ENCODE measurements around the gene PHRF1.

PHRF1 gene

DNA sequence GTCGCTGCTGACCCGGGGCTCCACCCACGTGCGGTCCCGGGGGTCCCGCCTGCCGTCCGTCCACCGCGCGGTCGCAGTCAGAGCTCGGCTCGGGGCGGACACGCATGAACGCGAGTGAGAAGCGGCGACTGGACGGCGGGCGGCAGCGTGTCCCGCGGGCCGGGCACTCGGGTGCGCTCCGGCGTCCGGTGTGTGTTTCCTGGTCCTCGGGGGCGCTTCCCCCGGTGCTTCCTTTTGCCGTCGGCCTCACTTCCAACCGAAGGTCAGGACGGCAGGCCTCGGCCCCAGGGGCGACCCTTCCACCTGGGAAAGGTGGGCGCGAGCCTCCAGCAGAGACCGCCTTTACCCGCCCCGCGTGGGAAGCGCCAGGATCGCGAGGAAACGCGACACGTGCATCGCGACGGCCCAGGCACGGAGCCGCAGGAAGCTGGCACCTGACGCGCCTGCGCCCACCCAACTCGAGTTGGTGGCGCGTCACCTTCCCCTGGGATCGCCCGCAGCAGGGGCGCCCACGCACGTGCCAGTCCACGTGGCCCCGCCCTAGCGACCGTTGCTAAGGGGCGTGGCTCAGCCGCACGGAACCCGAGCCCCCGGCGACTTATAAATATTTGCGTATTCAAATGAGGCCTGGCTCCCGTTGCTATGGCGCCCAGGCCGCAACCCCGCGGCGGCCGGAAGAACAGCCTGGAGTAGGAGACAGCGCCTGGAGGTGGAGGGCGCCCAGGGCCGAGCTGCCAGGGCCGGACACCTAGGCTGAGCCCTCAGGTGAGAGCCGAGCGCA, 39.2 kb upstream of the PHRF1 start, which contains the start of gene LRRC56:
LRRC56 (plus strand) TSS at position 687 of the 781 bp plus-strand sequence. CDS start 3,158 bp downstream, outside the sequence.
- Histone ChIP-seq H3K4me1 (ENCODE audit: low read length) (peaks cover 20% of the 10 kb centered on the region; the same call in 1 of the 2 replicates), H3K27me3 (ENCODE audit: low read depth, low read length) (no peaks in the 10 kb centered on the region), H3K27ac (ENCODE audit: low read length) (peak within 1 kb of the TSS; percentile 81), H4K20me1 (ENCODE audit: insufficient read depth, low read length) (peaks cover 10% of the 10 kb centered on the region), H3K79me2 (ENCODE audit: low read length) (peaks cover 12% of the 10 kb centered on the region), H2AFZ (ENCODE audit: low read depth, low read length) (peak within 1 kb of the TSS; percentile 61; the same call in 1 of the 2 replicates), H3K9ac (ENCODE audit: low read length) (peak within 1 kb of the TSS; percentile 81), H3K4me3 (ENCODE audit: low read length) (peak within 1 kb of the TSS; percentile 87), H3K36me3 (replicated peaks; ENCODE audit: low read depth, low read length) (no peaks in the 10 kb centered on the region), H3K4me2 (ENCODE audit: low read length) (peak within 1 kb of the TSS; percentile 92), H3K9me3 (ENCODE audit: insufficient read depth, low read length) (no peaks in the 10 kb centered on the region)
- TF ChIP-seq, protein P1, sequence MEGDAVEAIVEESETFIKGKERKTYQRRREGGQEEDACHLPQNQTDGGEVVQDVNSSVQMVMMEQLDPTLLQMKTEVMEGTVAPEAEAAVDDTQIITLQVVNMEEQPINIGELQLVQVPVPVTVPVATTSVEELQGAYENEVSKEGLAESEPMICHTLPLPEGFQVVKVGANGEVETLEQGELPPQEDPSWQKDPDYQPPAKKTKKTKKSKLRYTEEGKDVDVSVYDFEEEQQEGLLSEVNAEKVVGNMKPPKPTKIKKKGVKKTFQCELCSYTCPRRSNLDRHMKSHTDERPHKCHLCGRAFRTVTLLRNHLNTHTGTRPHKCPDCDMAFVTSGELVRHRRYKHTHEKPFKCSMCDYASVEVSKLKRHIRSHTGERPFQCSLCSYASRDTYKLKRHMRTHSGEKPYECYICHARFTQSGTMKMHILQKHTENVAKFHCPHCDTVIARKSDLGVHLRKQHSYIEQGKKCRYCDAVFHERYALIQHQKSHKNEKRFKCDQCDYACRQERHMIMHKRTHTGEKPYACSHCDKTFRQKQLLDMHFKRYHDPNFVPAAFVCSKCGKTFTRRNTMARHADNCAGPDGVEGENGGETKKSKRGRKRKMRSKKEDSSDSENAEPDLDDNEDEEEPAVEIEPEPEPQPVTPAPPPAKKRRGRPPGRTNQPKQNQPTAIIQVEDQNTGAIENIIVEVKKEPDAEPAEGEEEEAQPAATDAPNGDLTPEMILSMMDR (IDR thresholded peaks at IDR 0.05; ENCODE audit: low read depth, low read length): no peak
- no peak for TF ChIP-seq EZH2phosphoT487 (IDR thresholded peaks at IDR 0.05; ENCODE audit: low read depth)

GRCh38 chr11:537622-538430, 38.4 kb upstream of the PHRF1 start:
- Histone ChIP-seq H4K20me1 (ENCODE audit: insufficient read depth, low read length) (peaks cover 10% of the 10 kb centered on the region), H3K79me2 (ENCODE audit: low read length) (peaks cover 12% of the 10 kb centered on the region), H3K27ac (ENCODE audit: low read length) (0 out of 2 replicates have a peak overlapping the region, but pooled peaks have one; percentile 10), H3K4me3 (ENCODE audit: low read length) (peak overlapping the region; percentile 87), H3K4me1 (ENCODE audit: low read length) (peaks cover 20% of the 10 kb centered on the region; the same call in 1 of the 2 replicates), H3K9ac (ENCODE audit: low read length) (peak overlapping the region; percentile 62), H2AFZ (ENCODE audit: low read depth, low read length) (no peak overlapping the region), H3K36me3 (replicated peaks; ENCODE audit: low read depth, low read length) (no peaks in the 10 kb centered on the region), H3K9me3 (ENCODE audit: insufficient read depth, low read length) (no peaks in the 10 kb centered on the region), H3K27me3 (ENCODE audit: low read depth, low read length) (no peaks in the 10 kb centered on the region), H3K4me2 (ENCODE audit: low read length) (peak overlapping the region; percentile 92)
- TF ChIP-seq EZH2phosphoT487 (IDR thresholded peaks at IDR 0.05; ENCODE audit: low read depth): no peak
- TF ChIP-seq, protein P1 (IDR thresholded peaks at IDR 0.05; ENCODE audit: low read depth, low read length): no peak

GRCh38 chr11:538431-539051, 37.7 kb upstream of the PHRF1 start:
- Histone ChIP-seq H3K9ac (ENCODE audit: low read length) (no peak overlapping the region), H3K4me2 (ENCODE audit: low read length) (peak overlapping the region; percentile 92; the same call in 1 of the 2 replicates), H3K79me2 (ENCODE audit: low read length) (peaks cover 12% of the 10 kb centered on the region), H3K9me3 (ENCODE audit: insufficient read depth, low read length) (no peaks in the 10 kb centered on the region), H3K27me3 (ENCODE audit: low read depth, low read length) (no peaks in the 10 kb centered on the region), H3K4me1 (ENCODE audit: low read length) (peaks cover 20% of the 10 kb centered on the region; the same call in 1 of the 2 replicates), H4K20me1 (ENCODE audit: insufficient read depth, low read length) (peaks cover 10% of the 10 kb centered on the region), H3K27ac (ENCODE audit: low read length) (no peak overlapping the region), H3K4me3 (ENCODE audit: low read length) (no peak overlapping the region), H2AFZ (ENCODE audit: low read depth, low read length) (no peak overlapping the region), H3K36me3 (replicated peaks; ENCODE audit: low read depth, low read length) (no peaks in the 10 kb centered on the region)
- TF ChIP-seq, protein P1 (IDR thresholded peaks at IDR 0.05; ENCODE audit: low read depth, low read length): no peak
- no peak for TF ChIP-seq EZH2phosphoT487 (IDR thresholded peaks at IDR 0.05; ENCODE audit: low read depth)

Data from OCI-LY3 (cell line).